Spinal cord (tissue), 10 donors: Measurements from ENCODE around the gene ARHGAP26. TPM values are rescaled to one million over a fixed set of nuclear protein-coding genes. Genes with fewer than 3 reads are reported as not detected.
A peak's percentile ranks its signal among the peaks of the same experiment; 100 is the strongest.

Experiments
- DNase-seq, 6 donors: peaks; one replicate each; pipeline versions ENCODE4 v3.0.0 to v3.0.0-alpha.2; 2013 to 2015; ENCODE audit warnings: low spot score in 6 of 6, low read depth in 4 of 6
- H3K27ac ChIP-seq: one replicate; pipeline ENCODE4 v1.5.1; 2013; ENCODE audit warnings: low read depth, low read length, control low read depth
- H3K27me3 ChIP-seq: one replicate; pipeline ENCODE4 v1.6.1; 2013; ENCODE audit warnings: low read length; ENCODE audit not compliant: control insufficient read depth, insufficient read depth
- H3K36me3 ChIP-seq: one replicate; pipeline ENCODE4 v1.6.1; 2013; ENCODE audit warnings: low read length; ENCODE audit not compliant: control insufficient read depth, insufficient read depth
- H3K4me1 ChIP-seq: one replicate; pipeline ENCODE4 v1.6.1; 2013; ENCODE audit warnings: low read length; ENCODE audit not compliant: control insufficient read depth, insufficient read depth
- H3K4me3 ChIP-seq: one replicate; pipeline ENCODE4 v1.5.1; 2013; ENCODE audit warnings: low read depth, low read length, control low read depth
- H3K9me3 ChIP-seq: one replicate; pipeline ENCODE4 v1.6.1; 2013; ENCODE audit warnings: low read length; ENCODE audit not compliant: control insufficient read depth, insufficient read depth
- WGBS: methylation state at CpG from one replicate; pipeline ENCODE4 v1.1.5; 2013; ENCODE audit warnings: missing lambda C conversion rate; ENCODE audit not compliant: insufficient coverage; 5-methylcytosine and 5-hydroxymethylcytosine counted together
- polyA plus RNA-seq, 2 donors: library from polyadenylated mRNA; unstranded; fragments of 120-200 nt; gene quantifications; one replicate each; pipeline ENCODE4 v1.2.1, GENCODE V29; 2013; ENCODE audit not compliant: insufficient read length in 2 of 2
- total RNA-seq, 2 donors: library from RNA; depleted of rRNA in 1 of 2; stranded (reverse); fragments of 120-200 nt in 1 of 2; fragments of >200 nt in 1 of 2; gene quantifications; one replicate each; pipeline versions ENCODE4 v1.2.3 to v1.2.4, GENCODE V29; 2013 to 2014
- donor health status: healthy.

ARHGAP26 gene
- total and polyA plus RNA-seq, 4 donors = 21.9 to 39.7 (median 22.4) TPM

DNA sequence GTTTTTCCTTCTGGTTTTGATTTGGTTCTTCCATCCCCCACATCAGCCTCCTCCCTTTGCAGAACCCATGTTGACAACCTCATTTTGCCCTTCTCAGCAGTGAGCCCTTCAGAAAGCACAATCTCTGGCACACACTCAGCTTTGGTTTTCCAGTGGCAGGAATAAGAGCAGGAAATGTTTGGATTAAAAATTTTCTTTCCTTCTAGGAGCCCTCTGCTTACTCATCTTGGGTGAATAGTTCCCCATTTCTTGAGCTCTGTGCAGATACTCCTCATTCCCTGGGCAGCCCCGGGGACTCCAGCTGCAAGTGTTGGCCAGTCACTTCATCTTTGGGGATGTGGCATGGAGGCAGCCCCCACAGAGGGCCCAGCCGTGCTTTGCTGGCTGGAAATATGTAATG is 462.9 kb downstream of the ARHGAP26 start:
- H3K4me1 ChIP-seq = peaks cover 9% of the 10 kb centered on the region
- H3K36me3 ChIP-seq = no peaks in the 10 kb centered on the region
- H3K9me3 ChIP-seq = no peaks in the 10 kb centered on the region
- H3K27me3 ChIP-seq = no peaks in the 10 kb centered on the region
- no peak overlapping the region for H3K4me3 ChIP-seq
- no peak for DNase-seq
- no CpG with 5 or more reads among the region's 2 CpGs for WGBS
- H3K27ac ChIP-seq = no peak overlapping the region

- Histone ChIP-seq H3K4me1 (peaks cover 8% of the 10 kb centered on the region), H3K9me3 (no peaks in the 10 kb centered on the region), H3K36me3 (no peaks in the 10 kb centered on the region), H3K27me3 (no peaks in the 10 kb centered on the region), H3K27ac (no peak overlapping the region), H3K4me3 (no peak overlapping the region)
- peak in 1 of 6 donors; percentile 30 for DNase-seq
- WGBS = 88% methylated on average over 6 of the region's 9 CpGs
Measured at GRCh38 chr5:143234162-143234842, 464.1 kb downstream of the ARHGAP26 start.

DNA sequence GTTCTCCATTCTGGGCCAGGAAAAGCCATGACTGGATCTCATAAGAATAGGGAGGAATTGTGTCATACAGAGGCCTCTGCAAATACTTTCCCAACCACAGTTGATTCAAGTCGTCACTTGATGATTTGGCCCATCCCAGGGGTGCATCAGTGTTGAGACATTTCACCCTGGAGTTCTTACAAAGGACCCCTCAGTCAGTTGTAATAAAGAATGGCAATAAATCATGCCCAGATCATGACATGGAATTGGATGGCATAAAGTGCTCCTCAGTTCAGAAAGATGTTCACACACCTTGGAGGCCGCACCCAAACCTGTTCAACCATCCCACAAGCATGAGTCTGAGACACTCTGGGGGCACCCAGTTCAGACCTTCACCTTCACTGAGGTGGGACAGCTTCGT is 465.2 kb downstream of the ARHGAP26 start:
- Histone ChIP-seq H3K27me3 (no peaks in the 10 kb centered on the region), H3K4me1 (peaks cover under 1% of the 10 kb centered on the region), H3K27ac (no peak overlapping the region), H3K4me3 (no peak overlapping the region), H3K36me3 (no peaks in the 10 kb centered on the region), H3K9me3 (no peaks in the 10 kb centered on the region)
- DNase-seq = no peak
- 90% methylated on average over 2 of the region's 3 CpGs for WGBS

GRCh38 chr5:143236682-143237081 is 466.5 kb downstream of the ARHGAP26 start:
- Histone ChIP-seq H3K4me3 (no peak overlapping the region), H3K4me1 (no peaks in the 10 kb centered on the region), H3K27ac (no peak overlapping the region), H3K27me3 (no peaks in the 10 kb centered on the region), H3K36me3 (no peaks in the 10 kb centered on the region), H3K9me3 (no peaks in the 10 kb centered on the region)
- no CpG with 5 or more reads among the region's 2 CpGs for WGBS
- DNase-seq = no peak

DNA sequence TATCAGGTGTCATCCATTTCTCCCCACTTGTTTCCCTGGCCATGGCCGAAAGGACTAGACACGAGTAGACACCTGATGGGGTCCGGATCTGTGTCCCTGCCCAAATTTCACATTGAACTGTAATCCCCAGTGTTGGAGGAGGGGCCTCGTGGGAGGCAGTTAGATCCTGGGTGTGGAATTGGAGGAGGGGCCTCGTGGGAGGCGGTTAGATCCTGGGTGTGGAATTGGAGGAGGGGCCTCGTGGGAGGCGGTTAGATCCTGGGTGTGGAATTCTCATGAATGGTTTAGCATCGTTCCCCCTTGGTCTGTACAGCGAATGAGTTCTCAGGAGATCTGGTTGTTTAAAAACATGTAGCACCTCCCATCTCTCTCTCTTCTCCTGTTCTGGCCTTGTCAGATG is 467.5 kb downstream of the ARHGAP26 start:
- Histone ChIP-seq H3K27me3 (no peaks in the 10 kb centered on the region), H3K9me3 (no peaks in the 10 kb centered on the region), H3K4me3 (no peak overlapping the region), H3K36me3 (no peaks in the 10 kb centered on the region), H3K27ac (no peak overlapping the region), H3K4me1 (no peaks in the 10 kb centered on the region)
- WGBS = 99% methylated on average over 6 of the region's 10 CpGs
- DNase-seq = no peak

- 100% methylated on average over 1 of the region's 2 CpGs for WGBS
- Histone ChIP-seq H3K27me3 (no peaks in the 10 kb centered on the region), H3K9me3 (no peaks in the 10 kb centered on the region), H3K4me1 (no peaks in the 10 kb centered on the region), H3K27ac (no peak overlapping the region), H3K4me3 (no peak overlapping the region), H3K36me3 (no peaks in the 10 kb centered on the region)
- DNase-seq = no peak
Measured at GRCh38 chr5:143238620-143239019, 468.4 kb downstream of the ARHGAP26 start.

- Histone ChIP-seq H3K27me3 (no peaks in the 10 kb centered on the region), H3K4me1 (no peaks in the 10 kb centered on the region), H3K27ac (no peak overlapping the region), H3K9me3 (no peaks in the 10 kb centered on the region), H3K4me3 (no peak overlapping the region), H3K36me3 (no peaks in the 10 kb centered on the region)
- WGBS = 91% methylated on average over 3 of the region's 5 CpGs
- DNase-seq = no peak
Measured at GRCh38 chr5:143239882-143240518, 469.8 kb downstream of the ARHGAP26 start.

DNA sequence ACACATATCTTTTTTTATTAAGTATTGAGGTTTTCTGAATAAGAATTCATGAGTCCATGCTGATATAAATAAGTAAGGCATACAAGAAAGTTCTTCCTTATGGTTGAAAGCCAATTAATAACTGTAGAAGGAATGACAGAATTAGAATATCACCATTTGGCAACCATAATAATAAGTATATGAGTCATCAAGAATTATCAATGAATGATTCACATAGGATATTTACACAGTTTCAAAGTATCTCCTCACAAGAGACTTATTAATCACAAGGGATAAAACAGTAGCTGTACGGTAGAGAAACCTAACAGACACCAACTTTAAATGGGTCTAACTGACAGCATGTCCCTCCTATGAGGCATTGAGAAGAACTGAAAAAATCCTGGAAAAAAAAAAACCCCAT is 471.7 kb downstream of the ARHGAP26 start:
- no peaks in the 10 kb centered on the region for H3K27me3 ChIP-seq
- no peak overlapping the region for H3K4me3 ChIP-seq
- H3K4me1 ChIP-seq = no peaks in the 10 kb centered on the region
- H3K36me3 ChIP-seq = no peaks in the 10 kb centered on the region
- no CpG with 5 or more reads among the region's 1 CpG for WGBS
- H3K27ac ChIP-seq = no peak overlapping the region
- H3K9me3 ChIP-seq = peaks cover 2% of the 10 kb centered on the region
- DNase-seq = no peak

DNA sequence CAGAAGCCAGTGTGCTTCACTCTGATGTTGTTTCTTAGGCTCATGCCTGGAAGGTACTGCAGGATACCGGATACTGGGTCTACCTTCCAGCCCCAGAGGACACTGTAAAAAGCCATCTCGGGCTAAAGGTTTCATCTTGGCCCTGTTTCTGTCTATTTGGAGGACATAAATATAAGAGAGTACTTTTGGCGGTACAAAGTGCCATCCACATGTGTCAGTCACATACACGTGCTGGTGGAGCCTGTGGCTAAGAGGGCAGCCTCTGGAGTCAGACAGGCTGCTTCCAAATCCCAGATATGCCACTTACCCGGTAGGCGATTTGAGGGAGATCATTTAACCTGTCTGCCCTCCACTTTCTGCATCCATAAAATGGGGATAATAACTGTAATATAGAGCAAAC is 472.9 kb downstream of the ARHGAP26 start:
- H3K4me3 ChIP-seq = no peak overlapping the region
- 86% methylated on average over 4 of the region's 6 CpGs for WGBS
- no peaks in the 10 kb centered on the region for H3K27me3 ChIP-seq
- no peak for DNase-seq
- no peaks in the 10 kb centered on the region for H3K36me3 ChIP-seq
- peaks cover 2% of the 10 kb centered on the region for H3K9me3 ChIP-seq
- no peak overlapping the region for H3K27ac ChIP-seq
- no peaks in the 10 kb centered on the region for H3K4me1 ChIP-seq
